NCI-H187 (cell line): Measurements from ENCODE around the gene SUSD3.
"Not testable (repeated sequence)": the region's sequence is repeated elsewhere in the genome, so short reads cannot be mapped to it uniquely, and the experiment has no call there.

Experiments used
- DNase-seq, 2 experiments: peaks; one replicate each; lab custom pipeline; 2025; lab: John Stamatoyannopoulos, UW

SUSD3 gene

DNA sequence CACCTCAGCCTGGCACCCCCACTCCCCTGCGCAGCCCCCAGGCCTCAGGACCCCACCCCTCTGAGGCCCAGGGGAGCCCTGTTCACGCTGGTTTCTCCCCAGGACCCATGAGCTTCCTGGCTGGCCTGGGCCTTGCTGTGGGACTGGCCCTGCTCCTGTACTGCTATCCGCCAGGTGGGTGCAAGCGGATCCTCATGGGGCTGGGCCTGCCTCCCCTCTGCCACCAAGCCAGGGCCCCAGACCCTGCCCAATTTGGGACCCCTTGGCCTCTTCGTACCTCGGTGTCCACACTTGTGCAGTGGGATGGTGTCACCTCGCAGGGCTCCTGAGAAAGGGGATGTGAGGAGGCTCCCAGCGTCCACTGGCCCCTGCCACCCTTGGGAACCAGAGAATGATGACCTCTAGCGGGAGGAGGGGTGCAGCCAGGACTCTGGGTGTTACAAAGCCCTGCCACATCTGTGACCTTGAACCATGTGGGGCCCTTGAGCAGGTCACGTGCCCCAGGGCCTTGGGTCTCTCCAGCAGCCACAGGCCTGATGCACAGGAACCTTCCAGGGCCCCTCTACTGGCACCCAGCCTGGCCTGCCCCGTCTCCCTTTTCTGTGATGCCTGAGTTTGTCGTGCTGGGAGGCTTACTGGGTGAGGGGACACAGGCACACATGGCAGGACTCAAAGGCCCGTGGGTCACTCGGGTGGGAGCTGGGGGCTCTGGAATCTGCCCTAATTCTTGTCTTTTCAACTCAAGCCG lies 53.8 kb downstream of the SUSD3 start:
- no peak for DNase-seq

DNA sequence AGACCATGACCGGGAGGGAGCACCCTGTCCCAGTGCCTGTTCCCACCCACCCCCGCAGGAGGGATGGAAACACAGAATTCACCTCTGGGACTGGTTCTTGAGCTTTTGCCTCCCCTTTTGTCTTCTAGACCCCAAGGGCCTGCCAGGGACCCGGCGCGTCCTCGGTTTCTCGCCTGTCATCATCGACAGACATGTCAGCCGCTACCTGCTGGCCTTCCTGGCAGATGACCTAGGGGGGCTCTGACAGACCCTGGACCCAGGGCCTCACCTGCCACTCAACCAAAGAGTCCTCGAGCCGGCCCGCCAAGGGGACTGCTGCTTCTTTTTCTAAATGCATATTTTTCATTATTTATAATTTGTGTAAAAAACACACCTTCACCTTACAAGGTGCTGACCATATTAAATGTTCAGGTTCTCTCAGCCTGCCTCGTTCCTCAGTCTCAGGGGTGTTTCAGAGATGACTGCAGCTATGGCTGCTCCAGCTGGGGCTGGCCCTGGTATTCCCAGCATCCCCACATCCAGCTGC lies 54.4 kb downstream of the SUSD3 start:
- DNase-seq = no peak

DNA sequence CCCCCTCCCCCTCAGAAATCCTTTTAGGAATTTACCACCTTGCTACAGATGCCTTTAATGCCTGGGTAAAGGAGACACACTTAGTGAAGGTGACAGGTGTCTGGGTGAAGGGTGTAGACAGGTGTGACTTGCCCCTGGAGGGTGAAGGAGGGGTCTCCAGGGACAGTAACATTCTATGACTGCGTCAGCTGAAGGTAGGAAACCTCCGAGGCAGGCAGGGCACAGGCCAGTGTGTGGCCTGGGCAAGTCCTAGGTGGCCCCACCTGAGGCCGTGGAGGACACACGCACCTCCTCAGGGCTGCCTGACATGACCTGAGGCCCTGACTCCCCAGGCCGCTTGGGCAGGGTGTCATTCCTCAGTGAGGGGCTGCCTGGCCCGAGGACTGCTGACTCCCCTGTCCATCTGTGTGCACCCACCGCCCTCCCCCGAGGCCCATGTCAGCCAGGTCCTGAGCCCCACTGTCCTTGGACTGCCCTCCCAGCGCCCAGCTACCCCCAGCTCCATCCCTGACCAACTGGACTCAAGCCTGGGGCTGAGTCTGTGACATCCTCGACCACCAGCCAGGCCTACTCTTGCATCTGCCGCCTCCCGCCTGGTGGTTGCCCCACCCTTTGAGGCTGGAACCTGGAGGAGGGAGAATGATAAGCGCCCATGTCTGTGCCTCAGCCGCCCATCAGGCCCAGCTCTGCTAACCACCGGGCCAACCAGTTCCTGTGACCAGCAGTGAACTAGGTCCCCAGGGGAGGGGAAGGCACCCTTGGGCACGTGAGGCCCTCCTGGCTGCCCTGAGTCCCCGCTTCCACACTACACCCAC lies 55.9 kb downstream of the SUSD3 start:
- no peak for DNase-seq

DNA sequence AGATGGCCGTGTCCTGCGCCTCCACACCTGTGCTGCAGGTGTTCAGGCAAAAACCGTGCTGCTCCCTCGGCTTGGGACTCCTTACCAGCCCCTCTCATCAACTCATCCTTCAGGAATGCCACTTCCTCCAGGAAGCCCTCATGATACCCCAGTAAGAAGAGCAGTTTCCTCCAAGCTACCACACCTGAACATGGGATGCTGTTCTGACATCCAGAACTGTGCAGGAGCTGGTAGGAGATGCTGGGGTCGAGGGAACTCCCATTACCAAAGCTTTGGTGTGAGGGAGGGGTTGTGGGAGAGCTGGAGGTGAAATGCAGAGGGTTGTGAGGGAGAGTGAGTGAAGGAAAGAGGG lies 56.5 kb downstream of the SUSD3 start:
- no peak for DNase-seq

DNA sequence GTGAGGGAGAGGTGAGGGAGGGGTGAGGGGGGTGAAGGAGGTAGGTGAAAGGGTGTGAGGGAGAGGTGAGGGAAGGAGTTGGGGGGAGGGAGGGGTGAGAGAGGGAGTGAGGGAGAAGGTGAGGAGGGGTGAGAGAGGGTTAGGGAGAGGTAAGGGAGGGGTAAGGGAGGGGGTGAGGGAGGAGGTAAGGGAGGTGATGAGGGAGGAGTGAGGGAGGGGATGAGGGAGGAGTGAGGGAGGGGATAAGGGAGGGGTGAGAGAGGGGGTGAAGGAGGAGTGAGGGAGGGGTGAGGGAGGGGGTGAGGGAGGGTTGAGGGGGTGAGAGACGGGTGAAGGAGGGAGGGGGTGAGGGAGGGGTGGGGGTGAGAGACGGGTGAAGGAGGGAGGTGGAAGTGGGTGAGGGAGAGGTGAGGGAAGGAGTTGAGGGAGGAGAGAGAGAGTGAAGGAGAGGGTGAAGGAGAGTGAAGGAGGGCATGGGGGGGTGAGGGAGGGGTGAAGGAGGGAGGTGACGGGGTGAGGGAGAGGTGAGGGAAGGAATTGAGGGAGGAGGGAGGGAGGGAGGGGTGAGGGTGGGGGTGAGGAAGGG lies 57.1 kb downstream of the SUSD3 start:
- no peak for DNase-seq

DNA sequence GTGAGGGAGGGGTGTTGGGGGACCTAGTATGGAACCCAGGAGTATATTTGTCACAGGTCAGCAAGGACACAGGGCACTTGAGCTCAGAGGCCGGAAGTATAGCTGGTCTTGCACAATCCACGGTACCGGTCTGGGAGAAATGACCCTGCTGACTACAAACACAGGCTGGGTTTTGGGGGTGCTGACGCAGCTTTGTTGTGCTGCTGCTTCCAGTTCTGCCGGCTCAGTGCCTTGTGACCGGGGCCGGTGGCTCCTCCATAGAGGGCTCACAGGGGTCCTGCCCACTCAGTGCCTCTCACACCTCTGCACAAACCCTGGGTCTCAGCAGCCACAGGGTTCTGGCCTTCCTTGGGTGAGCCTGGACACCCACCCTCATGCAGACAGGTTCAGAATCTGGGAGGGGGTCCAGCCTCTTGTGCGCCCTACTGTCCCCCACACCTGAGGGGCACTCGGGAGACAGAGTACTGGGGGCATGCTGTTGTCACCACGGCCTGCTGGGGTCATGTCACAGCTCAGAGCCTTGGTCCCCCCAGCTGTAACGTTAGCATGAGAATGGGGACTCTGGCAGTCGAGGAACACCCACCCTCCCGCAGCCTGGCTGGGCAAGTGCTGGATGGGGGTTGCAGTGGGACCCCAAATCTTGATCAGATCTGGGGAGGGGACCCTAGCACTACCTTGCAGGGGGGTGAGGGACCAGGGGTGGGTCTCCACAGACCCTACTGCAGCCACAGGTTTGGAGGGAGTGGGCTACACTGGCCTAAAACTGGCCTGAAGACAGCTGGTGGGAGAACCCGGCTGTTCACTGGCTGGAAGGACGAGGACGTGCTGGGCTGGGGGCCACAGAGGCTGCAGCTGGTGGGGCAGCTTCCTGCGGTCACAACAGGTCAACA lies 57.8 kb downstream of the SUSD3 start:
- DNase-seq = no peak

DNA sequence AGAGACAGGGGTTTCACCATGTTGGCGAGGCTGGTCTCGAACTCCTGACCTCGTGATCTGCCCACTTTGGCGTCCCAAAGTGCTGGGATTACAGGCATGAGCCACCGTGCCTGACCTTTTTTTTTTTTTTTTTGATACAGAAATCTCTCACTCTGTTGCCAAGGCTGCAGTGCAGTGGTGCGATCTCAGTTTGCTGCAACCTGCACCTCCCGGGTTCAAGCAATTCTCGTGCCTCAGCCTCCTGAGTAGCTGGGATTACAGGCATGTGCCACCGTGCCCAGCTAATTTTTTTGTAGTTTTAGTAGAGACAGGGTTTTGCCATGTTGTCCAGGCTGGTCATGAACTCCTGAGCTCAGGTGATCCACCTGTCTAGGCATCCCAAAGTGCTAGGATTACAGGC lies 59.0 kb downstream of the SUSD3 start:
- DNase-seq = not testable (repeated sequence)

DNA sequence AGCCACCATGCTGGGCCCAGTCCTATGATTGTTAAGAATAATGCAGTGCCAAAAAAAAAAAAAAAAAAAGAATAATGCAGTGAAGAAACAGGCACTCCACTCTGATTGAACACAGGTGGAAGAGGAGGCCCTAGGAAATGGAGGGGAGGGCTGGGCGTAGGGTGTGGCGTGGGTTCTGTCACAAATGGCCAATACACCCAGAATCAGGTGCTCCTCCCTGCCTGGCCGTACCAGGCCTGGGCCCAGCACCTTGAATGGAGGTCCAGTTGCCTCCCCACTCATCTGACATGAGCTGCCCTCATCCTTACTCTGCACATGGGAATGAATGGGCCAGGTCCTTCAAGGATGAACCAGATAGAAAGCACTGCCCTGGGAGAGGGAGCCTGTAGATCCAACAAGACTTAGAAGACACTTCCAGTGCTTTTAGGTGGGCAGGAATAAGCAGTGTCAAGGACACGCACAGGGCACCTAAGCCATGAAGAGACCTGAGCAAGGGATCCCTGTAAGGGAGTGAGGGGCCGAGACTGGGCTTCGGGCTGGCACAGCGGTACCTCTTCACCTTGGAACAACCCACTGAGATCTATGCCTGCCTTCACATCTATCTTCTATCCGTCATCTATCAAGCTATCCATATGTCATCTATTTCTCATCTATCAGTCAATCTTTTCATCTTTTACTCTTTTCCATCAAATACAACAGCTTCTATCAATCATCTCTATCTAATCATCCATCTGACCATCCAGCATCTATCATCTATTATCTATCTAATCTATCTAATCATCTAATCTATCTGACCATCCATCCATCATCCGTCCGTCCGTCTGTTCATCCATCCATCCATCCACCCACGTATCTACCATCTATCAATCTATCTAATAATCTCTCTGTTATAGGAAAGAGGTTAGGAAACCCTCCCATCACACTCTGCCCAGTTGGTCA lies 59.7 kb downstream of the SUSD3 start:
- no peak for DNase-seq

DNA sequence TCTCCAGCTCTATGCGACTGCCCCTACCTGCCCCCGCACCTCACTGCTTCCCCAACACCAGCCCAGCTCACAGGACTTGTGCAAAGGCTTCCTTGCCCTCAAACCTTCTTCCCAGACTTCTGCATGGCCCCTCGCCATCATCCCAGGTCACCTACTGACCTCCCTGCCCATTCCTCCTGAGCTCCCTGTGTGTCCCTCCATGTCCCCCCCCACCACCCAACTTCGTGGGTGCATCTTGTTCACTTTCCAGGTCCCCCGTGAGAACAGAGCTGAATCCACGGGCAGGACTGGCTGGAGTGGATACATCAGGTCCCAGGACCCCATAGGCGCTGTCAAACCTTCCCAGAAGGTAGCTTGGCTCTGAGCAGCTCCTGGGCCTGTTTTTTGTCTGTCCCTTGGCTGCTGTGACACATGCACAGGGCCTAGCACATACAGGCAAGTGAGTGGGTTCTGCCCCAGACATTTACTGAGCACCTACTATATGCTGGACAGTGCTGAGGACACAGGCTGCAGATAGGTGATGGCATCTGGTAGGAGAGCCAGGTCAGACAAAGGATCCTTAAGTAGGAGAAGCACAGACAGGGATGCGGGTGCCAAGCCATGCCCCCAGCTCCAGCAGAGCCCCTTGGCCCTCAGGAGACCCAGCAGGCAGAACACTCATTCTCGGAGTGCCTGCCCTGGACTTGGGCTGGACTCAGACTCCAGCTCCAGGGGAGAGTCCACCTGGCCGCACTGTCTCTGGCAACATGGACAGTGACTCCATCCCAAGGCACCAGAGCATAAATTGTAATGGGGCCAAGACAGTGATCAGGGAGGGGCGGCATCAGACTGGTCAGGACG lies 60.6 kb downstream of the SUSD3 start:
- no peak for DNase-seq

DNA sequence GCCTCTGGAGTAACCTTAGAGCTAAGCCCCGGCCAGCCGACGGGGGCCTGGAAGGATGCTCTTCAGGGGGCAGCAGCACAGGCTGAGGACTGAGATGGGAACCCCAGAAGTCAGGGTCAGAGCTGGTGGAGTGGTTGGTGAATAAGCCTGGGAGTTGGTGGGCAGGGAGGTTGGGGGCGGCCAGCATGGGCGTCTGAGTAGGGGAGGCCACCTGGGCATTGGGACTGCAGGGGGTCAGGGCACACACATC lies 61.1 kb downstream of the SUSD3 start:
- DNase-seq = no peak

DNA sequence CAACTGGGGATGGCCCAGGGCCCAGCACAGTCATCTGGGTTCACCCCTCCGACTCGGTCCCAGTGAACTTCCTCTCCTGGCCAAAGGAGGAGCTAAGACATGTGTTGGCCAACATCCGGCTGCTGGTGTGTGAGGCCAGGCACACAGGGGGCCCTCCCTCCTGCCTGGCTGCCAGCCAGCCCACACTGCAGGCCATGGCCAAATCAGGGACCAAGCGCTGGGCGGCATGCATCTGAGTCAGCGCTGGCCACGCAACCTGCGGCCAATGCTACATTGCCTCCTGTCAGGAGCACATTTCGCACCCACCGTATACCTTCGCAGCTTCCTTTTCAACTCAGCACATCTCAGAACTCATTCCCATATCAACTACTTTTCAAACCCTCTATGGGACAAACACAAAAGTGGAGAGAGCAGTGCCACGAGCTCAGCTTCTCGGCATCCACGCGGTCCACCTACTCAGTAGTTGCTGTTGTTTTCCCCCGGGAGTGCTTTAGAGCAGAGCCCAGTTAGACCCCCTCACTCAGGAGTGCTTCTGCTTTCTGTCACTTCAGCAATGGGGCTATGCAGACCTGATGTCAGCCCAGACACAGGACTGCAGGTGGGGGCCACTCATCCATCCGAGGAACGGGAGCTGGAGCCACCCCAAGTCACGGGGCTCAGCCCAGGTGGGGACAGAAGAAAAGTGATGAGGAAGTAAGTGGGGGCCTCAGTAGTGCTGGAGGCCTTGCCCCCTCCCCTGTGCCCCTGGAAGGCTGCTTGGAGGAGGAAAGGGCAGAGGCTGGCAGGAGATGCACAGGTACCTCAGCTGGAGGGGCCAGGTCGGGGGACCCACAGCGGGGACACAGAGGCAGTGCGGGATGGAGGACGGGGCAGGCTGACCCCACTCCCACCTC lies 61.7 kb downstream of the SUSD3 start:
- DNase-seq = no peak

DNA sequence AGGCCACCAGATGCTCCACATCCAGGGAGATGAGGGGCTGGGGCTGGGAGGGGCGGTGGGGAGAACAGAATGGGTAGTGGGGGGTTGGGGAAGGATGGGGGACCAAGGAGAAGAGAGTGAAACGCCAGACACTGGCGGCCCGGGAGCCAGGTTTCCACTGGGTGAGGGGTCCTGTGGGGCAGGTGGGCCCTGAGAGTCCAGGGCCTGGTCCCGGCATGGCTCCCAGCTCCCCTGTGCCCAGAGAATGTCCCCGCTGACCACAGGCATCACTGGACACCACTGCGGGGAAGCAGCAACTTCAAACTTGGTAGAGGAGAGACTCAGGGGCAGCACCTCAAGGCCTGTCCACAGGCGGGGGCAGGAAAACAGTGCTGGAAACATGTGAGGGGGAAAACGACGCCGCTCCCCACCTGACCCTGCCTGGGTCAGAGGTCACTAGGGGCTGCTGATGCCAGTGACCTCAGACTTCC lies 62.4 kb downstream of the SUSD3 start:
- no peak for DNase-seq

DNA sequence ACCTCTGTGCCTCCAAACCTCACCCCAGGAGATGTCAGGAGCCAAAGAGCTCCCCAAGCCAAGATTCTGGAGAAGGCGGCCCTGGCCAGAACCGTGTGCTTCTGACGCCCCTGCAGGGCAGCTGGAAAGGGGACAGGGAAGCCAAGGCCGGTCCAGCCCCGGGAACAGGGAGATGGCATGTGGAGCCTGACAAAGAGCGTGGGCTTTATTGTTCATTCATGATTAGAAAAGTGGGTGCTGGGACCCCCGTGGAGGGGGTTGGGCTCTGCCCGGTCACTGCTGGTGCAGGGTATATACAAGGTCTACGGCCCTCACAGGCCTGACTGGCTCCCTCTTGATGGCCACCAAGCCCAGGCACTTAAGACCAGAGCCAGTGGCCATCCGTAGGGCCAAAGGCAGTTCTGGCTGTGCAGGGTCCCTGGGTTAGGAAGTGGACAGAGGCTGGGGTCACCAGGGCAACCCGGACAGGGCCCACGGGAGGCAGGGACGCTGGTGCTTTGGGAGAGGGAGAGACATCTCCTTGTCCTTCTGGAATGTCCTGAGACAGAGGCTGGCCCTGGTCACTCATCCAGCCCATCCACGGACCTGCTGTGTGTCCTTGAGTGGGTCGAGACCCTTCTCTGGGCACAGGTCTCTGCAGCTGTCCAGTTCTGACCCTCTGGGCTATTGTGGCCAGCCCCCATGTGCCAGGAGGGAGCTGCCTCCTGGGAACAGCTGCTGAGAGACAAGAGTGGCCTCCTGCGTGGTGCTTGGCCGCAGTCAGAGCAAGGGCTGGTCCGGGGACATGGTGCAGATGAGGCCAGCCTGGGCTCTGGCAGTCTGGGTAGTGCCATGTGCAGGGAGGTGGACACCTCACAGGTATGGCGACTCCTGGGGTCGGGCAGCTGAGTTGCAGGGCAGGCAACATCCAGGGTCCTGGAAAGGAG lies 63.1 kb downstream of the SUSD3 start:
- no peak for DNase-seq

DNA sequence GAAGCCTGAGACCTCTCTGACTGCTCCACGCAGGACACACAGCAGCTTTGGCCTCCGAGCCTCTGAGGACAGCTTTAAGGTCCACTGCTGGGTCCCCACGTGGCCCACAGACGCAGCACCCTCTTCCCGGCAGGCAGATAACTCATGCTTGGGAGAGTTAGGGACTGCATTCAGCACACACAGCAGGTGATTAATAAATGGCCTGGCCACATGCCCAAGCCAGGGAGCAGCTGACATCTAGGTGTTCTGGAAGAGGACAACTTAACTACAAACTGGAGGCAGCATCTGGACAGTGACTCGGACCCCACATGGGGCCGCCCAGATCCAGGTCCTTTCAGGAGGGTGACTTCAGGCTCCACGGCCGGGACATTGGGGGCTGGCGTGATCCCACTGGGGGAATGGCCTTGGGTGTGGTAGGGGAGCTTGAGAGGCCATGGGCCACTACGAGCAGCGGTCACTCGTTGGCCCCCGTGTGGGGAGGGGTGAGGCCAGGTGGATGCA lies 64.3 kb downstream of the SUSD3 start:
- no peak for DNase-seq

DNA sequence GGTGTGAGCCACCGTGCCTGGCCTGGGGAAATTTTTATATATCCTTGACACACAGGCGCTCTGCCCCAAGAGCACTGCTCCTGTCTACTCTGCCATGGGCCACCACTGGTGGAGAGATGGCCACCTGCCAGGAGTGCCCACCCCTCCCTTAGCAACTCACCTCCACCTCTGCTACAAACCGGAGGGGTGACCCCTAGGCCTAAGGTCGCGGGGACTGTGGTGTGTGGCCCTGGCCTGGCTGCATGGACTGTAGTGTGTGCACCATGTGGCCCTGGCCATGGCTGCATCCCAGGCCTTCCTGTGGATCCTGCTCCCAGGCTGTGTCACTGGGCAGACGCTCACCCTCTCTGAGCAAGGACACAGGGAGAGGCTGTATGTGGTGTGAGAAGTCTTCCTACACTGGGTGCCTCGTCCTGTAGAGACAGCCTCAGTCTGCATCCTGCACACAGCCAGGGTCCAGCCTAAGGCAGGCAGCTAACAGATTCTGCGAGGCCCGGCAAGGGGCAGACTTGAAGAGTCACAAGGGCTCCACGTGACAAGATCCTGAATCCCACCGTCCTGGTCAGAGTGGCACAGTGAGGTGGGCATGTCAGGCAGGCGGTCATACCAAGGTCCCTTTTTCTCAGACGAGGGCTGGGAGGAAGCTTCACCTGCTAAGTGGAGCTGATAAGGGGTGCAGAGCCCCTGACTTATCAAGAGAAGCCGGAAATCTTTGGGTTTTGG lies 65.2 kb downstream of the SUSD3 start:
- no peak for DNase-seq

DNA sequence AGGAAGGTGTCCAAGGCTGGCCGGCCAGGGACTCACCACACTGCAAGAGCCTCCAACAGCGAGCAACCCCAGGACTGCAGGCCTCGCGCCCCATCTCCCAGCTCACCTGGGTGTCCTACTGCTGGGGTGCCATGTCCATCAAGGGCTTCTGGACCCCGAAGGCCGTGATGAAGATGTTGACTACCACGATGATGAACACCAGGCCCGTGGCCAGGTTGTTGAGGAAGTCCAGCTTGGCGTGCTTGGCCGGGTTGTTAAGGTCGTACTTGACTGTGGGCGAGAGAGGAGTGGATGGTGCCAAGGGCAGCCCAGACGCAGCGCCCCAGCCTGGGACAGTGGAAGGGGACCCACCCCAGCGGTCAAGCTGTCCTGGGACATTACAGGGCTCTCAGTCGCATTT lies 66.3 kb downstream of the SUSD3 start:
- no peak for DNase-seq

DNA sequence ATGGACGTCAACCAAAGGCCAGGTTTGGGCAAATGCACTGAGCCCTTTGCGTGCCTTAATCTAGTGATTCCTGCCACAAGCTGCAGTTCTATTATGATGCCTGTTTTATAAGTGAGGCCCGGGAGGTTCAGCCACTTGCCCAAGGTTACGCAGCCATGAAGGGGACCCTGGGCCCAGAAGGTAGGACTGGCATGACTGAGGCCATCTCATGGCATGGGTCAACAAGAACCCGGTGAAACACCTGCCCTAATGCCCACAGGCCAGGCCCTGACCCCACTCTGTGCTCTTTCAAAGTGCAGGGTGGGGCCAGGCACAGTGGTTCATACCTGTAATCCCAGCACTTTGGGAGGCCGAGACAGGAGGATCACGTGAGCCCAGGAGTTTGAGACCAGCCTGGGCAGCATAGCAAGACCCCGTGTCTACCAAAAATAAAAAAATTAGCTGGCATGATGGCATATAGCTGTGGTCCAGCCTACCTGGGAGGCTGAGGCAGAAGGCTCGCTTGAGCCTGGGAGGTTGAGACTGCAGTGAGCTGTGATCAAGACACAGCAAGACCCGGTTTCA lies 66.9 kb downstream of the SUSD3 start:
- DNase-seq = no peak
